Activated naive CD4-positive, alpha-beta T cell (primary cell): Measurements from ENCODE around the gene TRIM29.
"Not testable (repeated sequence)": the region's sequence is repeated elsewhere in the genome, so short reads cannot be mapped to it uniquely, and the experiment has no call there.

Source experiments
- DNase-seq, 4 experiments: peaks; one replicate each; lab custom pipeline; 2025; lab: John Stamatoyannopoulos, UW

Gene TRIM29

GRCh38 chr11:120172054-120172911 is 34.4 kb upstream of the TRIM29 start:
- peak in 2 of 4 experiments; percentile 11 to 18 for DNase-seq

GRCh38 chr11:120170741-120171261 is 32.9 kb upstream of the TRIM29 start:
- DNase-seq = no peak

- DNase-seq = no peak
Observed at GRCh38 chr11:120169981-120170698, 32.2 kb upstream of the TRIM29 start.

- peak; percentile 12 to 49 (median 30) for DNase-seq
Observed at GRCh38 chr11:120168960-120169681, 31.2 kb upstream of the TRIM29 start.

- DNase-seq = no peak
Observed at GRCh38 chr11:120168108-120168959, 30.4 kb upstream of the TRIM29 start.

- no peak for DNase-seq
Observed at GRCh38 chr11:120167659-120168058, 29.7 kb upstream of the TRIM29 start.

- DNase-seq = no peak
Observed at GRCh38 chr11:120160436-120160835, 22.5 kb upstream of the TRIM29 start.

GRCh38 chr11:120153221-120153620 is 15.3 kb upstream of the TRIM29 start:
- DNase-seq = no peak

GRCh38 chr11:120151536-120151935 is 13.6 kb upstream of the TRIM29 start:
- DNase-seq = no peak

GRCh38 chr11:120149246-120149645 is 11.3 kb upstream of the TRIM29 start:
- DNase-seq = no peak

- DNase-seq = no peak
Observed at GRCh38 chr11:120147950-120148270, 10.0 kb upstream of the TRIM29 start.

- DNase-seq = no peak
Observed at GRCh38 chr11:120147094-120147949, 9.4 kb upstream of the TRIM29 start.

- DNase-seq = no peak
Observed at GRCh38 chr11:120146413-120147093, 8.6 kb upstream of the TRIM29 start.

- DNase-seq = no peak
Observed at GRCh38 chr11:120144501-120144900, 6.6 kb upstream of the TRIM29 start.

GRCh38 chr11:120143472-120143871 is 5.6 kb upstream of the TRIM29 start:
- DNase-seq = not testable (repeated sequence)

- no peak for DNase-seq
Observed at GRCh38 chr11:120142441-120143100, 4.7 kb upstream of the TRIM29 start.

GRCh38 chr11:120141768-120142423 is 4.0 kb upstream of the TRIM29 start:
- DNase-seq = no peak

- DNase-seq = no peak
Observed at GRCh38 chr11:120141113-120141767, 3.3 kb upstream of the TRIM29 start.
